OCI-LY7 (cell line): ENCODE measurements around the gene KNG1.

Experiments used
- EZH2phosphoT487 ChIP-seq: fragments of 200-600 bp; sonication (generic); IDR thresholded peaks from 2 replicates; pipeline ENCODE4 v1.6.1; 2018; ENCODE audit warnings: low read depth, borderline replicate concordance, mild to moderate bottlenecking, mixed run types, antibody characterized with exemption, low read length, moderate library complexity, mixed read lengths
- TF ChIP-seq, protein P1 (sequence below): fragments of 200-600 bp; sonication (generic); conservative IDR thresholded peaks from 2 replicates; pipeline ENCODE4 v1.5.1; 2014; ENCODE audit warnings: mild to moderate bottlenecking, antibody characterized with exemption, low read length, moderate library complexity, mixed read lengths

DNA sequence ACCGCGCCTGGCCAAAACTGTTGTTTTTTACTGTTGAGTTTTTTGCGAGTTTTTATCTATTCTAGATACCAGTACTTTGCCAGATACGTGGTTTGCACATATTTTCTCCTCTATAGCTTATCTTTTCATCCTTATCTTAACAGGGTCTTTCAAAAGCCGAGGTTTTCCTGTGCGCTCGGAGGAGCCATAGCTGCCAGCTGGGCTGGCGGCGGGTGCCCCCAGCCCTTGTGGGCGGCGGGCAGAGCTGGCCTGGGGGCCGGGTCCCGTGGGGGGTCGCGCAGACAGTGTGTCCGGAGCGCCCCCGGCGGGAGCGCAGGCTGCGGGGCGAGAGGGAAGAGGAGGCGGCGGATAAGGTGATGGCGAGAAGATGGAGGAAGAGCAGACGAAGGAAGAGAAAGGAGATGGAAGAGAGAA lies 55.1 kb downstream of the KNG1 start:
- TF ChIP-seq, protein P1, sequence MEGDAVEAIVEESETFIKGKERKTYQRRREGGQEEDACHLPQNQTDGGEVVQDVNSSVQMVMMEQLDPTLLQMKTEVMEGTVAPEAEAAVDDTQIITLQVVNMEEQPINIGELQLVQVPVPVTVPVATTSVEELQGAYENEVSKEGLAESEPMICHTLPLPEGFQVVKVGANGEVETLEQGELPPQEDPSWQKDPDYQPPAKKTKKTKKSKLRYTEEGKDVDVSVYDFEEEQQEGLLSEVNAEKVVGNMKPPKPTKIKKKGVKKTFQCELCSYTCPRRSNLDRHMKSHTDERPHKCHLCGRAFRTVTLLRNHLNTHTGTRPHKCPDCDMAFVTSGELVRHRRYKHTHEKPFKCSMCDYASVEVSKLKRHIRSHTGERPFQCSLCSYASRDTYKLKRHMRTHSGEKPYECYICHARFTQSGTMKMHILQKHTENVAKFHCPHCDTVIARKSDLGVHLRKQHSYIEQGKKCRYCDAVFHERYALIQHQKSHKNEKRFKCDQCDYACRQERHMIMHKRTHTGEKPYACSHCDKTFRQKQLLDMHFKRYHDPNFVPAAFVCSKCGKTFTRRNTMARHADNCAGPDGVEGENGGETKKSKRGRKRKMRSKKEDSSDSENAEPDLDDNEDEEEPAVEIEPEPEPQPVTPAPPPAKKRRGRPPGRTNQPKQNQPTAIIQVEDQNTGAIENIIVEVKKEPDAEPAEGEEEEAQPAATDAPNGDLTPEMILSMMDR = peak; percentile 43; the same call in 1 of the 2 replicates
- TF ChIP-seq EZH2phosphoT487 = no peak
